ENCODE results near the gene SKAP2. TPM values are rescaled to one million over a fixed set of nuclear protein-coding genes. Genes with fewer than 3 reads are reported as not detected.

The SKAP2 gene
- total RNA-seq, 4 donors from 2014 or later, result 54.3 to 83.1 (median 76.1) TPM

DNA sequence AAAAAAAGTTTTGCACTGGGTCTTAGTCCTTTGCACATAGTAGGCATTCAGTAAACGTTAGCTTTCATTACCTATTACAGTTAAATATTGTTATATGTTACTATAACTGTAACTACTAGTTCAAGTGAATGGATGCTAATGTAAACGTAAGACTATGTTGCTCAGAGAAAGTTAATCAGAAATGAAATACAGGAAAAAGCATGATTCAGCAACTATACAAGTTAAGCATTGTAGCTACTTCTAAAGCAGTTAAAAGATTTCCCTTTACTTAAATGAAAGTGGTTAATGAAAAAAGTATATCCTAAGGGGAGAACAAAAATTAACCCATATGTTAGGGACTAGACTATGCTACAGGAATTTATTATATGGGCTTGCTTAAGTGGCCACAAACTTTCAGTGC is 121.2 kb downstream of the SKAP2 start:
- ATAC-seq, result no peak
- no peaks in the 10 kb centered on the region for H3K4me1 ChIP-seq
- 54 to 85% methylated on average over 2 of the region's 2 CpGs for WGBS, 2 donors (ENCODE audit: low coverage in 1 of 2)
- no peak overlapping the region for H3K4me3 ChIP-seq
- no peaks in the 10 kb centered on the region for H3K9me3 ChIP-seq
- H3K27me3 ChIP-seq, result no peaks in the 10 kb centered on the region
- TF ChIP-seq, protein P1, sequence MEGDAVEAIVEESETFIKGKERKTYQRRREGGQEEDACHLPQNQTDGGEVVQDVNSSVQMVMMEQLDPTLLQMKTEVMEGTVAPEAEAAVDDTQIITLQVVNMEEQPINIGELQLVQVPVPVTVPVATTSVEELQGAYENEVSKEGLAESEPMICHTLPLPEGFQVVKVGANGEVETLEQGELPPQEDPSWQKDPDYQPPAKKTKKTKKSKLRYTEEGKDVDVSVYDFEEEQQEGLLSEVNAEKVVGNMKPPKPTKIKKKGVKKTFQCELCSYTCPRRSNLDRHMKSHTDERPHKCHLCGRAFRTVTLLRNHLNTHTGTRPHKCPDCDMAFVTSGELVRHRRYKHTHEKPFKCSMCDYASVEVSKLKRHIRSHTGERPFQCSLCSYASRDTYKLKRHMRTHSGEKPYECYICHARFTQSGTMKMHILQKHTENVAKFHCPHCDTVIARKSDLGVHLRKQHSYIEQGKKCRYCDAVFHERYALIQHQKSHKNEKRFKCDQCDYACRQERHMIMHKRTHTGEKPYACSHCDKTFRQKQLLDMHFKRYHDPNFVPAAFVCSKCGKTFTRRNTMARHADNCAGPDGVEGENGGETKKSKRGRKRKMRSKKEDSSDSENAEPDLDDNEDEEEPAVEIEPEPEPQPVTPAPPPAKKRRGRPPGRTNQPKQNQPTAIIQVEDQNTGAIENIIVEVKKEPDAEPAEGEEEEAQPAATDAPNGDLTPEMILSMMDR (IDR thresholded peaks at IDR 0.05), result no peak
- TF ChIP-seq POLR2AphosphoS5 (IDR thresholded peaks at IDR 0.05), result no peak
- TF ChIP-seq POLR2A (IDR thresholded peaks at IDR 0.05), result no peak
- no peak for TF ChIP-seq EP300 (IDR thresholded peaks at IDR 0.05)
- H3K27ac ChIP-seq, result no peak overlapping the region
- peaks cover 0 to 22% of the 10 kb centered on the region in 2 donors for H3K36me3 ChIP-seq

DNA sequence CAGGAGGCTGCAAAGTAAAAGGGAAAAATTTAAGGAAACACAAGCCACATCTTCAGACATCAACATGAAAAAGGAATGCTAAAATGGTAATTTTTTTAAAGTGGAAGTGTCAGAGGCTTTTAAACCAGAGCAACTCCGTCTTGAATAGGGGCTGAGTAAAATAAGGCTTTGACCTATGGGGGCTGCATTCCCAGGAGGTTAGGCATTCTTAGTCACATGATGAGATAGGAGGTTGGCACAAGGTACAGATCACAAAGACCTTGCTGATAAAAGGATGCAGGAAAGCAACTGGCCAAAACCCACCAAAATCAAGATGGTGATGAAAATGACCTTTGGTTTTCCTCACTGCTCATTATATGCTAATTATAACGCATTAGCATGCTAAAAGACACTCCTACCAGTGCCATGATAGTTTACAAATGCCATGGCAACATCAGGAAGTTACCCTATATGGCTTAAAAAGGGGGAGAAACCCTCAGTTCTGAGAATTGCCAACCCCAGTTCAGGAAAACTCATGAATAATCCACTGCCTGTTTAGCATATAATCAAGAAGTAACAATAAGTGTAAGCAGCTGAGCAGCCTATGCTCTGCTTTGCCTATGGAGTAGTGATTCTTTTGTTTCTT is 128.3 kb downstream of the SKAP2 start:
- no peaks in the 10 kb centered on the region for H3K27me3 ChIP-seq
- no peak for TF ChIP-seq EP300 (IDR thresholded peaks at IDR 0.05)
- TF ChIP-seq, protein P1 (IDR thresholded peaks at IDR 0.05), result no peak
- no peak for TF ChIP-seq POLR2AphosphoS5 (IDR thresholded peaks at IDR 0.05)
- TF ChIP-seq POLR2A (IDR thresholded peaks at IDR 0.05), result no peak
- no peaks in the 10 kb centered on the region for H3K4me1 ChIP-seq
- H3K36me3 ChIP-seq, result peaks cover 0 to 46% of the 10 kb centered on the region in 2 donors
- no peak overlapping the region for H3K27ac ChIP-seq
- 80% methylated on average over 2 of the region's 2 CpGs; no CpG with 5 or more reads in 1 of the 2 donors for WGBS, 2 donors (ENCODE audit: low coverage in 1 of 2)
- ATAC-seq, result no peak
- no peaks in the 10 kb centered on the region for H3K9me3 ChIP-seq
- no peak overlapping the region for H3K4me3 ChIP-seq

DNA sequence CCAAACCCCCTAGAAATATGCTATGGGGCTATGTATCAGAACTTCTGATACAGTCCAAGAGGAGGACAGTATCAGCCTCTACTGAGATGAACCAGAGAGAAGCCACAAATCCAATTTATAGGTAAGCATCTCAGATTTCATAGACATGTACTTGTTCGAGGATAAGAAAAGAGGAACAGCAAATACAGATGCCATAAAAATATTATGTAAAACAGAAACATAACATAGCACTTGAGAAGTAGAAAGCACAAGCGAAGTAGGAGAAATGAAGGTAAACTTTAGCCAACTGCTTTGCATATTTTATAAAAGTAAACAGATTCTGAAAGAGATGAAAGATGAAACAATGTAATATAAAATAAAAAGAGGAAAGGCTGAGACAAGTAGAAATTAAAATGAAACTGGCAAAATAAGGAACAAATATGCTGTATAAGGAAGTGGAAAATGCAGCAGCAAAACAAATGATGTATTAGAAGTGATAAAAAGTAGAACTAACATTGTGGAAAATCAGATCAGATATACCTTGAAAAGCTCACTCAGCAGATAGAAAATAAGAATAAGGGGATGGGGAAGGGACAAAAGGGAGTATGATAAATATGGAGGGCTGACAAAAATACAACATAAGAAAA is 135.1 kb downstream of the SKAP2 start:
- Histone ChIP-seq H3K27me3 (no peaks in the 10 kb centered on the region), H3K36me3 (peaks cover 0 to 9% of the 10 kb centered on the region in 2 donors), H3K27ac (no peak overlapping the region), H3K9me3 (no peaks in the 10 kb centered on the region), H3K4me1 (no peaks in the 10 kb centered on the region), H3K4me3 (no peak overlapping the region)
- WGBS, 2 donors (ENCODE audit: low coverage in 1 of 2), result 45 to 81% methylated on average over 2 of the region's 2 CpGs
- no peak for ATAC-seq
- TF ChIP-seq EP300 (IDR thresholded peaks at IDR 0.05), result no peak
- TF ChIP-seq POLR2A (IDR thresholded peaks at IDR 0.05), result no peak
- TF ChIP-seq, protein P1 (IDR thresholded peaks at IDR 0.05), result no peak
- TF ChIP-seq POLR2AphosphoS5 (IDR thresholded peaks at IDR 0.05), result no peak

DNA sequence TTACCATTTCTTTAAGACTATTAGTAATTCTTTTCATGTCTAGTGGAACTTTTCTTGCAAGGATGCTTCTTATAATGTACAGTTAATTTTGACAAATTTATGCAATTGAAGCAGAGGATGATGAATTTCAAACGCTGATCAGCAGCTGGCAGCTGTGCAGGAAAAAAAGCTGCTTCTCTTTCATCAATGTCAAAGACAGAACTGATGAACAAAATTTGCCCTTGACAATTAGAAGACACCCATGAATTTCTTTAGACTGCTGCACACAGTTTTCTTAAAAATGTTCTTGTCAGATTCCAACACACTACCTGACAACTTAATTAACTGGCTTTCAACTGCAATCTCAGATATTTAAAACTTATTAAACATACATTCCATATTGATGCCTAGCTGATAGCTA is 138.3 kb downstream of the SKAP2 start:
- Histone ChIP-seq H3K4me3 (no peak overlapping the region), H3K27ac (no peak overlapping the region), H3K4me1 (no peaks in the 10 kb centered on the region), H3K27me3 (no peaks in the 10 kb centered on the region), H3K9me3 (no peaks in the 10 kb centered on the region), H3K36me3 (peaks cover 0 to 8% of the 10 kb centered on the region in 2 donors)
- 11 to 57% methylated on average over 1 of the region's 1 CpG for WGBS, 2 donors (ENCODE audit: low coverage in 1 of 2)
- TF ChIP-seq EP300 (IDR thresholded peaks at IDR 0.05) (no peak), POLR2A (IDR thresholded peaks at IDR 0.05) (no peak), POLR2AphosphoS5 (IDR thresholded peaks at IDR 0.05) (no peak)
- TF ChIP-seq, protein P1 (IDR thresholded peaks at IDR 0.05), result no peak
- no peak for ATAC-seq

DNA sequence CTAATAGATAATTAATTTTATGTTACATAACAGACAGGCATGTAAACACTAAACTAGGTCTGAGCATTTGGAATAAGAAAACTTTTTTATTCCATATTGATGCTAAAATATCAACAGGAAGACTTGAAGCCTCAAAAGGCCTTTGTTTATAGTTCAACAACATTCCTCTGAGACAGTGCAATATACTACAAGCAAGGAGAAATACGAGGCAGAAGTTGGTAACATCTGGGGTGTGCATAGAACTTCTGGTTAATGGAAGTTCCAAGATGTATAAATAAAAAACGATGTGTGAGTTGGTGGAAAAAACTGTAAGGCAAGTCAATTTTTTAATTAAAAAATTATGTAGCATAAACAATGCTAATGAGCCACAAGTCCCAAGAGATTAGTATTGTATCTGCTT is 139.6 kb downstream of the SKAP2 start:
- peaks cover 0 to 8% of the 10 kb centered on the region in 2 donors for H3K36me3 ChIP-seq
- WGBS, 2 donors (ENCODE audit: low coverage in 1 of 2), result 18 to 19% methylated on average over 2 of the region's 2 CpGs
- no peak for ATAC-seq
- no peaks in the 10 kb centered on the region for H3K4me1 ChIP-seq
- no peaks in the 10 kb centered on the region for H3K9me3 ChIP-seq
- TF ChIP-seq, protein P1 (IDR thresholded peaks at IDR 0.05), result no peak
- TF ChIP-seq POLR2AphosphoS5 (IDR thresholded peaks at IDR 0.05), result no peak
- TF ChIP-seq EP300 (IDR thresholded peaks at IDR 0.05), result no peak
- no peak for TF ChIP-seq POLR2A (IDR thresholded peaks at IDR 0.05)
- H3K27ac ChIP-seq, result no peak overlapping the region
- H3K4me3 ChIP-seq, result no peak overlapping the region
- H3K27me3 ChIP-seq, result no peaks in the 10 kb centered on the region
